ENCODE data around the gene TLR2. TPM values are rescaled to one million over a fixed set of nuclear protein-coding genes. Genes with fewer than 3 reads are reported as not detected.

Gene TLR2
- polyA plus RNA-seq, 3 donors = 133 to 187 (median 162) TPM

GRCh38 chr4:153722036-153722435 lies 38.0 kb downstream of the TLR2 start:
- Histone ChIP-seq H3K79me2 (ENCODE audit: insufficient read depth, low read length) (no peaks in the 10 kb centered on the region), H3K9ac (ENCODE audit: insufficient read depth, low read length, poor library complexity, severe bottlenecking) (no peak overlapping the region)

GRCh38 chr4:153724606-153725005 lies 40.5 kb downstream of the TLR2 start:
- H3K4me1 Mint-ChIP-seq = peaks cover 57% of the 10 kb centered on the region
- intact Hi-C loops (cut with micrococcal nuclease) = no loop called here

More at GRCh38 chr4:153722036-153722435, 38.0 kb downstream of the TLR2 start:
- no peak overlapping the region for H3K27ac ChIP-seq (ENCODE audit: low read depth in 1 of 2, low read length in 2 of 2)
- no peak overlapping the region for H3K4me2 ChIP-seq (replicated peaks; ENCODE audit: extremely low read depth, low read length, poor library complexity, severe bottlenecking)
- peaks cover 0 to 5% of the 10 kb centered on the region in 2 donors for H3K36me3 ChIP-seq (replicated peaks in 1 of 2; ENCODE audit: control insufficient read depth in 1 of 2, insufficient read depth in 2 of 2, low read length in 2 of 2)
- DNase-seq = no peak
- 33% methylated on average over 1 of the region's 1 CpG for WGBS (ENCODE audit: insufficient coverage)
- peaks cover 29 to 35% of the 10 kb centered on the region in 2 donors for H3K36me3 Mint-ChIP-seq
- TF ChIP-seq CTCF (IDR thresholded peaks at IDR 0.05) = no peak
- peaks cover 0 to 2% (median 0%) of the 10 kb centered on the region in 3 donors for H3K27me3 Mint-ChIP-seq (ENCODE audit: low read depth in 3 of 3)
- H3K4me3 ChIP-seq (replicated peaks in 1 of 3; ENCODE audit: low read depth in 2 of 3, low read length in 3 of 3) = no peak overlapping the region
- peaks cover 20% of the 10 kb centered on the region in 2 donors for H3K4me1 ChIP-seq (ENCODE audit: control insufficient read depth in 1 of 2, insufficient read depth in 2 of 2, low read length in 2 of 2)
- intact Hi-C loops (cut with micrococcal nuclease) = no loop called here
- H3K9me3 Mint-ChIP-seq = no peaks in the 10 kb centered on the region
- no peaks in the 10 kb centered on the region for H3K27me3 ChIP-seq (ENCODE audit: control insufficient read depth in 2 of 2, insufficient read depth in 2 of 2, low read length in 2 of 2)
- no peak overlapping the region for H3K4me3 Mint-ChIP-seq
- H4K20me1 ChIP-seq (ENCODE audit: insufficient read depth, low read length) = no peaks in the 10 kb centered on the region
- H2AFZ ChIP-seq (ENCODE audit: insufficient read depth, low read depth, low read length, poor library complexity, severe bottlenecking) = no peak overlapping the region
- peaks cover 35% of the 10 kb centered on the region for H3K4me1 Mint-ChIP-seq
- H3K27ac Mint-ChIP-seq = no peak overlapping the region
- no peaks in the 10 kb centered on the region for H3K9me3 ChIP-seq (replicated peaks in 1 of 2; ENCODE audit: control insufficient read depth in 1 of 2, insufficient read depth in 1 of 2, low read length in 2 of 2)

More at GRCh38 chr4:153724606-153725005, 40.5 kb downstream of the TLR2 start:
- Histone ChIP-seq H4K20me1 (ENCODE audit: insufficient read depth, low read length) (no peaks in the 10 kb centered on the region), H3K4me3 (replicated peaks in 1 of 3; ENCODE audit: low read depth in 2 of 3, low read length in 3 of 3) (no peak overlapping the region), H3K27me3 (ENCODE audit: control insufficient read depth in 2 of 2, insufficient read depth in 2 of 2, low read length in 2 of 2) (no peaks in the 10 kb centered on the region), H3K9ac (ENCODE audit: insufficient read depth, low read length, poor library complexity, severe bottlenecking) (no peak overlapping the region), H3K4me1 (ENCODE audit: control insufficient read depth in 1 of 2, insufficient read depth in 2 of 2, low read length in 2 of 2) (peaks cover 44 to 45% of the 10 kb centered on the region in 2 donors), H3K79me2 (ENCODE audit: insufficient read depth, low read length) (no peaks in the 10 kb centered on the region), H3K27ac (ENCODE audit: low read depth in 1 of 2, low read length in 2 of 2) (no peak overlapping the region), H2AFZ (ENCODE audit: insufficient read depth, low read depth, low read length, poor library complexity, severe bottlenecking) (no peak overlapping the region), H3K36me3 (replicated peaks in 1 of 2; ENCODE audit: control insufficient read depth in 1 of 2, insufficient read depth in 2 of 2, low read length in 2 of 2) (peaks cover 0 to 5% of the 10 kb centered on the region in 2 donors), H3K4me2 (replicated peaks; ENCODE audit: extremely low read depth, low read length, poor library complexity, severe bottlenecking) (no peak overlapping the region), H3K9me3 (replicated peaks in 1 of 2; ENCODE audit: control insufficient read depth in 1 of 2, insufficient read depth in 1 of 2, low read length in 2 of 2) (no peaks in the 10 kb centered on the region)
- no peak for DNase-seq
- no peak overlapping the region for H3K27ac Mint-ChIP-seq
- WGBS (ENCODE audit: insufficient coverage) = 100% methylated on average over 4 of the region's 5 CpGs
- no peak overlapping the region for H3K4me3 Mint-ChIP-seq
- peaks cover 25% of the 10 kb centered on the region in 2 donors for H3K36me3 Mint-ChIP-seq
- peaks cover 0 to 2% (median 0%) of the 10 kb centered on the region in 3 donors for H3K27me3 Mint-ChIP-seq (ENCODE audit: low read depth in 3 of 3)
- no peaks in the 10 kb centered on the region for H3K9me3 Mint-ChIP-seq
- no peak for TF ChIP-seq CTCF (IDR thresholded peaks at IDR 0.05)
